IPS-18c (cell line): ENCODE measurements around the gene SRPX.

Experiments
- H3K4me3 ChIP-seq: 2 replicates; pipeline ENCODE4 v1.7.0; 2013; ENCODE audit warnings: low read depth, mild to moderate bottlenecking, low read length, moderate library complexity; ENCODE audit not compliant: insufficient read depth
- H3K9me3 ChIP-seq: one replicate; pipeline ENCODE4 v1.6.1; 2013; ENCODE audit warnings: mild to moderate bottlenecking, low read length, moderate library complexity; ENCODE audit not compliant: control insufficient read depth, insufficient read depth

The SRPX gene

DNA sequence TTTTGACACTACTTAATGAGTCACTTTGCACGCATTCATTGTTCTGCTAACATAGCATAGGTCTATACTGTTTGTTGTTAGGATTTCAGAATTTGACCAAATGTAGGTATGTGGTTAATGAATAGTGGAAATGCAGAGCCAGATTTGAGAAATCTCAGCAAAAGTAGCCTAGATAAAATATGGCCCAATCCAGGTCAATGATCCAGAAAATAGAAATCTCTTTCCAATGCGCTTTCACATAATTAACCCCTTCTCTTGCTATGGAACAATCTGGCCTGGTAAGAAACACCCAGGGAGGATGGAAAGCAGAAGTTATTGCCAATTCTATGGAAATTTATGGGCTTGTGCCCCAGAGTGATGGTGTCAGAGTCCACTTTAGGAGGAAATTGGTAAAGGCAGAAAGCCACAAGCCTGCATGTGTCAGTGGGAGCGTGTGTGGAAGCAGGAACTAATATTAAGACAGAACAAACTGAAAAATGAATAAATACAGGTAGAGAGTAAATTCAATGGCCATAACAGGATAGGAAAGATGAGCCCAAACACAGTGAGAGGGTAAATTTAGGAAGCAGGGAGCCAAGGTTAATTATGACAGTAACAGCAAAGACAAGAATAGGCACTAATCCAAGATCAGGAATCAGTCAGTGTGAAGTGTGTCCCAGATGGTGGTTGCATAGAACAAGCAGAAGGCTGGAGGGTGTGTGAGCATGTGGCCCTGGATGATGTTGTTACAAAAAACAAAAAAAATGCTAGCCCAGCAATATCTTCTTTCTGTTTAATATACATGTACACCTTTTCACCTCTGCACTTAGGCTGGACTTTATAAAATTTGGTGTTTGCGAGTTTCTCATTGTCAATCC lies 111.4 kb downstream of the SRPX start:
- H3K9me3 ChIP-seq: no peaks in the 10 kb centered on the region

GRCh38 chrX:38108364-38108763 lies 112.3 kb downstream of the SRPX start:
- H3K4me3 ChIP-seq: no peak overlapping the region
- no peaks in the 10 kb centered on the region for H3K9me3 ChIP-seq

More for the DNA sequence above, 111.4 kb downstream of the SRPX start:
- no peak overlapping the region for H3K4me3 ChIP-seq

- no peaks in the 10 kb centered on the region for H3K9me3 ChIP-seq
- H3K4me3 ChIP-seq: no peak overlapping the region
Measured at GRCh38 chrX:38106991-38107655, 113.5 kb downstream of the SRPX start.

GRCh38 chrX:38105216-38105725 lies 115.4 kb downstream of the SRPX start:
- no peaks in the 10 kb centered on the region for H3K9me3 ChIP-seq
- H3K4me3 ChIP-seq: no peak overlapping the region

DNA sequence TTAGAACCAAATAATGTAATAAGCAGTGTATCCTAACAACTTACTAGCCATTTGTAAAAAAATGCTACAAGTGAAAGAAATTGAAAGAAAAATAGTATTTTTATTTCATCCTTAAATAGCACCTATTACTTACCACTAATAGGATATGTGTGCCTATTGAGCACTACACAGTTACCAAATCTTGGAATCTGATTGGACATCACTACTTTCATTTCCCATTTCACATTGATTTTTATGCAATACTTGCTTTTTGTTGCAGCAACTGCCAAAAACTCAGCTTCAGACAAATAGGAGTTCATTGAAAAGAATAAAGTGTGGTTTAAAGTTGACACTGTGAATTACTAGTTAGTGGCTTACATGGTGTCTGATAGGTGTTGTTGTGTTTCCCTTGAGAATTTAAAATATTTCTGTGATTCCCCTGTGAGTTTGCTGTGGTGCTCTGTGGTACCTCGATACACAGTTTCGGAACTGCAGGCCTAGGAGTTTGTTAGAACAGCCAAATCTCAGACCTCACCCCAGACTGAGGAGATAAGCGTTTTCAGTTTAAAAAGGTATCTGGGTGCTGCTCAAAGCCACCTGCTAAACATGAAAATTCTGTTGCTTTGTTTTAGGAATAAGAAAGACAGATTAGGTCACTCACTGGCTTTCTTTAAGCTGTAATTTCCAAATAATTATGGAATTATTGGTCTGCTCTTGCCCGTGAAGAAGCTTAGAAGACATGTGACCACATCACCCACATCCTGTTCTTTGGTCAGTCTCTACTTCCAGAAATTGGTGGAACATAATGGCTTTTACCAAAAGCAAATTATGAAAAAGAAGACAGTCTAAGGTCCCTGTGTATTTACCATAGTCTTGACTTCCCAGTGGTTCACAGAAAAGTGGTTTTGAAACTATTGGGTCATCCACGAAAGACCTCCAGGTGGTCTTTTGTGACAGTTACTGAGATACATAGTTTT lies 116.5 kb downstream of the SRPX start:
- Histone ChIP-seq H3K4me3 (no peak overlapping the region), H3K9me3 (no peaks in the 10 kb centered on the region)

DNA sequence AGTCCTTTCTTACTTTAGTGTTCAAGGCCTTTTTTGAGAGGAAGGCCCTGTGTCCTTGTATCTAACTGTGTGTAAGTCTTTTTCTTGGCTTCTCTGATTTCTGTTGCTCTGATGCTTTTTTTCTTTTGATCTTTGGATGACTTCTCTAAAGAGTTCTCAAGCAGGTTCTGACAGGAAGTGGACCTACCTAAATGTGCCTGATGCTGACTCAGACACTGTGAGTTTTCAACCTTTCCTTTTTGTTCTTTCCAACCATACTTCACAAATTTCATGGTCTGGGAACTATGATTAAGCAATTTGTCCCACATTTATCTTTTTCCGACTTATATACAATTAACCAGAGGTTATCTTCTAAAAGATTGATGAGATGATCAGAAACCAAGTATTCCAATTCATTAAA lies 117.8 kb downstream of the SRPX start:
- no peak overlapping the region for H3K4me3 ChIP-seq
- no peaks in the 10 kb centered on the region for H3K9me3 ChIP-seq

DNA sequence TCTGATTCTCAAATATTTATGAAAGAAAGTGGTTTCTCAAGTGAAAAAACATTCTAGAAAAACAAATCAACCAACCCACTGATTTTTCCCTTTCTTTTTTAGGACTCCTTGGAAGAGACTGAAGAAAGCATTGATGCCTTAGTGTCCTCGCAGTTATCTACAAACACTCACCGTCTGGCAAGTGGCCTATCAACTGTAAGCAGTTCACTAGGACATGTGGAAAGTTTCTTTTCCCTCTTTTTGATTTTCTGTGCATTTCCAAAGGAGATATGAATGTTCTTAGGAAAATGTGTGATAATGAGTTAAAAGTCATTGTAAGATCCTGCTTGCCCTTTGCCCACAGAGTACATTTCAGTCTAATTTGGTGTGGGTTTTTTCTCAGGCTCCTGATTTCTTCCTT lies 118.4 kb downstream of the SRPX start:
- H3K9me3 ChIP-seq: no peaks in the 10 kb centered on the region
- no peak overlapping the region for H3K4me3 ChIP-seq

DNA sequence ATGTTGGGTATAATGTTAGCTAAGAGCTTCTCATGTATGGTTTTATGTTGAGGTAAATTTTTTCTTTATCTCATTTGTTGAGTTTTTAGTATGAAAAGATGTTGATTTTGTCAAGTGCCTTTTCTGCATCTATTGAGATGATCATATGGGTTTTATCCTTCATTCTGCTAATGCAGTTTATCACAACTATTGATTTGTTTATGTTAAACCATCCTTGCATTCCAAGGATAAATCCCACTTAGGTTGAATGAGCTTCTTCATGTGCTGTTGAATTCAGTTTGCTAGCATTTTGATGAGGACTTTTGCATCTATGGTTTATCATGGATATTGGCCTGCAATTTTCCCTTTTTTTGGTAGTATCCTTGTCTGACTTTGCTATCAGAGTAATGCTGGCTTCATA lies 121.0 kb downstream of the SRPX start:
- no peak overlapping the region for H3K4me3 ChIP-seq
- no peaks in the 10 kb centered on the region for H3K9me3 ChIP-seq
